22Rv1 (cell line): ENCODE results near the gene WDR83.
"Not testable (repeated sequence)": the region's sequence is repeated elsewhere in the genome, so short reads cannot be mapped to it uniquely, and the experiment has no call there.

Source experiments
- H3K27ac ChIP-seq: fragments of 450-650 bp; 2 replicates; pipeline ENCODE4 v1.5.1; 2017
- CTCF ChIP-seq: fragments of 450-650 bp; IDR thresholded peaks from 2 replicates; pipeline ENCODE4 v1.5.1; 2017; ENCODE audit warnings: mild to moderate bottlenecking
- ZFX ChIP-seq: fragments of 450-650 bp; IDR thresholded peaks from 2 replicates; pipeline ENCODE4 v1.6.1; 2017; ENCODE audit warnings: antibody characterized with exemption, borderline replicate concordance

Gene WDR83

GRCh38 chr19:12705654-12706331 is 39.2 kb downstream of the WDR83 start:
- TF ChIP-seq CTCF (no peak), ZFX (no peak)
- H3K27ac ChIP-seq, result no peak overlapping the region

DNA sequence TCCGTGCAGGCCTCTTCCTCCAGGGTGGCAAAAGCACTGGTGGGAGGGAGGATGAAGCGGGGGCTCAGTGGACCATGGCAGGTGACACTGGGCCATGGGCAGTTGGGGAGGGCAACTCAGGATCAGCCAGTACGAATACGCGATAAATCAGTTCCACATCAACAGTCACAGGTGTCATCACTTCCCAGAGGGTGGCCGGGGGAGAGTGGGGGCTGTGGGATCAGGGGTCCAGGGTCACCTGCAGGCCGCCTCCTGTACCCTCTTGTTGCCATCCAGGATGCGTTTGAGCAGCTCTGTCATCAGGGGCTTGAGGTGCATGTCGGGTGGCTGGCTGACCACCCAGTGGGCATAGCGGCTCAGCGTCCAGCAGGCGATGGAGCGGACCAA is 39.7 kb downstream of the WDR83 start:
- TF ChIP-seq CTCF, result no peak
- no peak overlapping the region for H3K27ac ChIP-seq

- H3K27ac ChIP-seq, result no peak overlapping the region
- TF ChIP-seq CTCF (no peak), ZFX (no peak)
Measured at GRCh38 chr19:12708641-12709040, 42.0 kb downstream of the WDR83 start.

DNA sequence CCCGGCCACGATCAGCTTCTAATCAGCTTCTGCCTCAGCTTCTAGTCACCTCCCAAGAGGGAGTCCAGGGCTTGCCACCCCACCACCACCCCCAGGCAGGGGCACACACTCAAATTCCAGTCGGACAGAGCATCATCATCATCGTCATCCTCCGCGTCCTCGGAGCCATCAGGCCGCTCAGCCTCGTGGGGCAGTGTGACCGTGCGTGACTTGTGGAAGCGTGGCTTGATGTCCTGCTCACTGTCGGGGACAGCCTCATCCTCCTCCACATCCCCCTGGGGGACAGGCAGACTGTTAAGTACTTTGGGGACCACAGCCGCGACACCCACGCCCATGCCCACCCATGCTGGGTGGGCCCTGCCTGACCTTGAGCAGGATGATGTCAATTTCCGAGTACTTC is 44.6 kb downstream of the WDR83 start:
- no peak overlapping the region for H3K27ac ChIP-seq
- TF ChIP-seq ZFX (no peak), CTCF (no peak)

GRCh38 chr19:12712077-12712476 is 45.5 kb downstream of the WDR83 start:
- TF ChIP-seq CTCF, result peak; percentile 70
- not testable (repeated sequence) for H3K27ac ChIP-seq

- not testable (repeated sequence) for H3K27ac ChIP-seq
Measured at GRCh38 chr19:12713304-12713703, 46.7 kb downstream of the WDR83 start.

GRCh38 chr19:12715102-12715501 is 48.5 kb downstream of the WDR83 start:
- no peak overlapping the region for H3K27ac ChIP-seq
- TF ChIP-seq CTCF (no peak), ZFX (no peak)

DNA sequence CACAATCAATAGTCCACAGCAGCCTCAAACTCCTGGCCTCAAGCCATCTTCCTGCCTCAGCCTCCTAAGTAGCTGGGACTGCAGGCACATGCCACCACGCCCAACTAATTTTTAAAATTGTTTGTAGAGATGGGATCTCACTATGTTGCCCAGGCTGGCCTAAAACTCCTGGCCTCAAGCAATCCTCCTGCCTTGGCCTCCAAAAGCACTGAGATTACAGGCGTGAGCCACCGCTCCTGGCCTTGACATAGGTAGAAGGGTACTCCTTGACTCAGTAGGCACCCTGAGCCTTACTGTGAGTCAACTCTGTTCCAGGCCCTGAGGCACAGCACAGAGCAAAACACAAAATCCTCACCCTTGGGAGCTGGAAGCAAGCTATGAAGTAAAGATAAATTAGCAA is 49.3 kb downstream of the WDR83 start:
- TF ChIP-seq ZFX (no peak), CTCF (no peak)
- H3K27ac ChIP-seq, result no peak overlapping the region
